Ovary (tissue), 3 donors: ENCODE data around the gene ASTL.

Source experiments
- CTCF ChIP-seq, 3 donors: fragments of 450-650 bp in 2 of 3; fragments of 200-600 bp in 1 of 3; IDR thresholded peaks; one replicate each; pipeline versions ENCODE4 v1.5.1 to v1.8.0; 2016 to 2022; ENCODE audit warnings: antibody characterized with exemption in 3 of 3, mild to moderate bottlenecking in 1 of 3
- EP300 ChIP-seq: sonication (generic); formaldehyde crosslinking; IDR thresholded peaks from one replicate; pipeline ENCODE4 v1.6.1; 2017; ENCODE audit warnings: antibody characterized with exemption
- POLR2A ChIP-seq: fragments of 450-650 bp; IDR thresholded peaks from one replicate; pipeline ENCODE4 v1.6.1; 2017; ENCODE audit warnings: antibody characterized with exemption, mild to moderate bottlenecking, moderate library complexity
- donor health status: DM: no; HTN: no; CAD: no.

GRCh38 chr2:96088340-96089335 lies 49.7 kb downstream of the ASTL start:
- no peak for TF ChIP-seq CTCF (IDR thresholded peaks at IDR 0.05)
- TF ChIP-seq POLR2A, result no peak
- TF ChIP-seq EP300, result no peak
